NOMO-1 treated with DMSO at 0.1 percent for 48 hours (cell line): ENCODE measurements around the gene KIFBP.
"Not testable (repeated sequence)": the region's sequence is repeated elsewhere in the genome, so short reads cannot be mapped to it uniquely, and the experiment has no call there.

ENCODE experiments used
- DNase-seq: peaks from one replicate; lab custom pipeline; 2025; ENCODE audit not compliant: unreplicated experiment; lab: John Stamatoyannopoulos, UW

Gene KIFBP, protein sequence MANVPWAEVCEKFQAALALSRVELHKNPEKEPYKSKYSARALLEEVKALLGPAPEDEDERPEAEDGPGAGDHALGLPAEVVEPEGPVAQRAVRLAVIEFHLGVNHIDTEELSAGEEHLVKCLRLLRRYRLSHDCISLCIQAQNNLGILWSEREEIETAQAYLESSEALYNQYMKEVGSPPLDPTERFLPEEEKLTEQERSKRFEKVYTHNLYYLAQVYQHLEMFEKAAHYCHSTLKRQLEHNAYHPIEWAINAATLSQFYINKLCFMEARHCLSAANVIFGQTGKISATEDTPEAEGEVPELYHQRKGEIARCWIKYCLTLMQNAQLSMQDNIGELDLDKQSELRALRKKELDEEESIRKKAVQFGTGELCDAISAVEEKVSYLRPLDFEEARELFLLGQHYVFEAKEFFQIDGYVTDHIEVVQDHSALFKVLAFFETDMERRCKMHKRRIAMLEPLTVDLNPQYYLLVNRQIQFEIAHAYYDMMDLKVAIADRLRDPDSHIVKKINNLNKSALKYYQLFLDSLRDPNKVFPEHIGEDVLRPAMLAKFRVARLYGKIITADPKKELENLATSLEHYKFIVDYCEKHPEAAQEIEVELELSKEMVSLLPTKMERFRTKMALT

DNA sequence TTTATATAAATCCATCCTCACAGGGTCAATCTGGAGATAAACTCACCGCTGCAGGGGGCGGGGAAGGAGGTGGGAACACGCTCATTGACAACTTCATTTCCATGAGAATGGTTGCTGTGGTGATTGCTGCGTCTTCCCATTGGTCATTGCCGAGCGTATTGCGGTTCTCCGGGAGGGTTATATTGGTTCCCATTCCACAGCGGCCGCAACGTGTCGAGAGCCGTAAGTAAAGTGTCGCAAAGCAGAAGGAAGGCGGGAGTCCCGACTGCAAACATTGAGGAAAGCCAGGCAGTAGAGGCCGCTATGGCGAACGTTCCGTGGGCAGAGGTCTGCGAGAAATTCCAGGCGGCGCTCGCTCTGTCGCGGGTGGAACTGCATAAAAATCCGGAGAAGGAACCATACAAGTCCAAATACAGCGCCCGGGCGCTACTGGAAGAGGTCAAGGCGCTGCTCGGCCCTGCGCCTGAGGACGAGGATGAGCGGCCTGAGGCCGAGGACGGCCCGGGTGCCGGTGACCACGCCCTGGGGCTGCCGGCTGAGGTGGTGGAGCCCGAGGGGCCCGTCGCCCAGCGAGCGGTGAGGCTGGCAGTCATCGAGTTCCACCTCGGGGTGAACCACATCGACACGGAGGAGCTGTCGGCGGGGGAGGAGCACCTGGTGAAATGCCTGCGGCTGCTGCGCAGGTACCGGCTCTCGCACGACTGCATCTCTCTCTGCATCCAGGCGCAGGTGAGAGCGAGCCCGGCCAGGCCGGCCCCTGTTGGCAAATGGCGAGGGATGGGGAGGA, at the start of gene KIFBP:
TSS of gene KIFBP (plus strand) at position 274 of the 787 bp plus-strand sequence. CDS start at position 304, 30 bp downstream.
- peak; percentile 96 for DNase-seq

DNA sequence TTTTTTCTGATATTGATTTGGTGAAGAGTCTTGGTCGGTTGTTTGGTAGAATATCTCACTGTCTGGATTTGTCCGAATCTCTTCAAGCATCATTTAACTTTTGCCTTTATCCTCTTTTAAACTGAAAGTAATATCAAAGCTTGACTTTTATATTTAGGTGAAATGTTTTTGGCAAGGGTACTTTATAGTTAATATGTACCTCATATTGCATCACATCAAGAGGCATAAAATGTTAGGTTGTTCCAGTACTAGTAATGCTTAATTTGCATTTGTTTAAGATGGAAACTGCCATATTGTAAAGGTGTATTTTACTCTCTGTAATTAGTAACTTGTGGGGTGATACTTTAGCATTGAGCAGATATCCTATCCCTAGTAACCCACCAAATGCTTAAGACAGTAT, 49.7 kb upstream of the KIFBP start:
- no peak for DNase-seq

DNA sequence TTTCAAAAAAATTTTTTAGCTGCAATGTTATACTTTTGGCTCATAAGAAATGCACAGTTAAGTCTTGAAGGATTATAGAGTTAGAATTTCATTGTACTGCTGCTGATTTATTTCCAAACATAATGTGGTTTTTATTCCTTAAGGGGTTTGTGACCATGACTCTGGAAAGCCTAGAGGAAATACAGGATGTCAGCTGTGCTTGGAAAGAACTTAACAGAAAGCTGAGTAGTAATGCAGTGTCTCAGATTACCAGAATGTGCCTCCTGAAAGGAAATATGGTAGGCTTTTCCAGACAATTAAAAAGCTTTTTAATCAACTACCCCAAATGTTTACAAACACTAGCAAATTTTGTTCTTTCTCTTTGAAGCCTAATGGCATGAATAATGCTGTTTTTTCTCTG, 47.7 kb upstream of the KIFBP start:
- DNase-seq, result not testable (repeated sequence)

DNA sequence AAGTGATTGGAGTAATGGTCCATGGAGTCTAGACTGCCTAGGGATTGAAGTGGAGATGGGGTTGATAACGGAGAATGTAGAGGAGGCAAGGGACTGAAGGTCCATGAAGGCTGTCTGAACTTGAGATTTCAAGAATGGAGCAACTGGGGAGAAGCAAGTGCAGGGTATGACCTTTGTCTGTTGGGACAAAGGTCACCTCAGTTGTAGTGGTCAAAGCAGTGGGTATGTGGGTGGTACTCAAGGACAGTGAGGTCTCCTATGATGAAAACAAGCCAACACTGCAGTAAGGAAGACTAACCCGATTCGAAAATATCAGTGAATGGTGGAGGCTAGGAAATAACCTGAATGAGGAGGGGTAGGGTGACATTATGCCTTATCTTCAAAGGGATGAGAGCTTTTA, 38.0 kb upstream of the KIFBP start:
- DNase-seq, result no peak

DNA sequence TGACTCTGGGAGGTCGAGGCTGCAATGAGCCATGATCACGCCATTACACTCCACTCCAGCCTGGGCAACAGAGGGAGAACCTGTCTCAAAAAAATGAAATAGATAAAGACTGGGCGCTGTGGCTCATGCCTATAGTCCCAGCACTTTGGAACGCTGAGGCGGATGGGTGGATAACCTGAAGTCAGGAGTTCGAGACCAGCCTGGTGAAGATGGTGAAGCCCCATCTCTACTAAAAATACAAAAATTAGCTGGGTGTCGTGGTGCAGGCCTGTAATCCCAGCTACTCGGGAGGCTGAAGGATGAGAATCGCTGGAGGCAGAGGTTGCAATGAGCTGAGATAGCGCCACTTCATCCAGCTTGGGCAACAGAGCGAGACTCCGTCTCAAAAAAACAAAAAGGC, 33.7 kb upstream of the KIFBP start:
- DNase-seq, result no peak

DNA sequence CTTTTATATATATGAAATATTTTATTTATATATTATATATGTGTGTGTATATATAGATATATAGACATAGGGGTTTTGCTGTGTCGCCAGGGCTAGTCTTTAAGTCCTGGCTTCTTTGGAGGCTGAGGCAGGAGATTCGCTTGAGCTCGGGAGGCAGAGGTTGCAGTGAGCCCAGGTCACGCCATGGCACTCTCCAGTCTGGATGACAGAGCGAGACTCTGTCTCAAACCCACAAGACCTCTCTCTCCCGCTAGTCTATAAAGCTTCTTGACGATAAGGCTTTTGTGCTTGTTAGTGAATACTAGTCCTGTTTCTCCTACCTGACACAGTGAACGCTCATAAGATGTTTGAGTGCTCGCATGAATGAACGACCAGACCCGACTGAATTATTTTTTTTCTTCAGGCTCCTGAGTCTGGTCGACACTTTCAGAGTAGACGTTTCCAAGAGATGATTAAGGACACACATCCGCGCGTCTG, 33.2 kb upstream of the KIFBP start:
- DNase-seq, result peak; percentile 49

DNA sequence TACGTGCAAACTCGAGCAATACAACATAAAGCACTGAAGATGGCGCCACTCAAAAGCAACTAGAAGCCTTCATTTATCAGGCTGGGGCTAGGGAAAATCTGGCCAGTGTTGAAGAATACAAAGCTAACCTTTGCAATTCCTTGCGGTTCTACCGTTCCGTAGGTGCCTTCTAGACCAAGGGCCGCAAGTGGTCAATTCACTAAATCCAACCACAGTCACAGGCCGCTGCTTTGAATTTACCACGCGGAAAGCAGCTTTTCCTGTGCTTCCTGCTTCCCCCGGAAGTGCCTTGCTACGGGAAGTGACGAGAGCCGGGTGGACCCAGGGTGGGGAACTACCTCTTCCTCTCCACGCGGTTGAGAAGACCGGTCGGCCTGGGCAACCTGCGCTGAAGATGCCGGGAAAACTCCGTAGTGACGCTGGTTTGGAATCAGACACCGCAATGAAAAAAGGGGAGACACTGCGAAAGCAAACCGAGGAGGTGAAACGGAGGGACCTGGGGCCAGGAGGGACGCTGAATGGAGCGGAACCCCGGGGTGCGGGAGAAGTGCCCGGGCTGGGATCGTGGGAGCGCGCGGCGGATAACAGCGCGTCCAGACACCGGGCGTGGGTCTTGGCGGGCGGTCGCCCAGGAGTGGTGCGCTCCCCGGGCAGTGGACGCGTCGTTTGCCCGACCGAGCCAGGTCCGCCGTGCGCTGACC, 32.6 kb upstream of the KIFBP start, which contains the start of gene DDX21:
TSS of gene DDX21 (plus strand) at position 339 of the 701 bp plus-strand sequence. CDS start at position 395, 56 bp downstream.
- DNase-seq, result peak; percentile 94

DNA sequence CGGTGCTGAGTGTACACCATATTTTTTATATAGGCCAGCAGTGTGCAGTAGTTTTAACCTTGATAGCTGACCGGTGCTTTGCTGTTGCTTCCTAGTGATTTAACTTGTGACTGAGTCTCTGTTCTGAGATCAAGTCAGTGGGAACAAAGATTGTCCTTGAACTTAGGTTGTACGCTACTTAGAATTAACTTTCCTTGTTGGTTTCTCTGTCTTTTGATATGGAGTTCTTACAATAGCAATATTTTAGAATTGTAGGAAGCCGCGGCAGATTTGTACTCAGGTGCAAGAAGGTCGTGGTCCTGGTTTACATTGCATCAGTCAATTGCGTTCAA, 31.4 kb upstream of the KIFBP start:
- DNase-seq, result no peak

DNA sequence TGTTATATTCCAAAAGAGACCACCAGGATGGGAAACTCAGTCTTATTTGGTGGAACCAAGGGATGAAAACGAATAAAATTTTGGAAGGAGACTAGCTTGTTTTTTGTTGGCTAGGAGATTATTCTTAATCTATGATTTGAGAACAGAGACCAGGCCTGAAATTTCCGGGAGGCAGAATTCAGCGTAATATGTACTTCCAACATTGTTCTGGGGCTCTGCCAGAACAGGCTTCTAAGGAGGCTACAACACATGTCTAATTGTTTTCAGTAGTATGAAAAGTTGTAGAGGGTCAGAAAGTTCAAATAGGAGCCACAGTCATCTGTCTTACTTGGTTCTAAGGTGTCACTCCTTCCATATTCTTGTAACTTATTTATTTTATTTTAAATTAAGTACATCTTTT, 30.9 kb upstream of the KIFBP start:
- no peak for DNase-seq

DNA sequence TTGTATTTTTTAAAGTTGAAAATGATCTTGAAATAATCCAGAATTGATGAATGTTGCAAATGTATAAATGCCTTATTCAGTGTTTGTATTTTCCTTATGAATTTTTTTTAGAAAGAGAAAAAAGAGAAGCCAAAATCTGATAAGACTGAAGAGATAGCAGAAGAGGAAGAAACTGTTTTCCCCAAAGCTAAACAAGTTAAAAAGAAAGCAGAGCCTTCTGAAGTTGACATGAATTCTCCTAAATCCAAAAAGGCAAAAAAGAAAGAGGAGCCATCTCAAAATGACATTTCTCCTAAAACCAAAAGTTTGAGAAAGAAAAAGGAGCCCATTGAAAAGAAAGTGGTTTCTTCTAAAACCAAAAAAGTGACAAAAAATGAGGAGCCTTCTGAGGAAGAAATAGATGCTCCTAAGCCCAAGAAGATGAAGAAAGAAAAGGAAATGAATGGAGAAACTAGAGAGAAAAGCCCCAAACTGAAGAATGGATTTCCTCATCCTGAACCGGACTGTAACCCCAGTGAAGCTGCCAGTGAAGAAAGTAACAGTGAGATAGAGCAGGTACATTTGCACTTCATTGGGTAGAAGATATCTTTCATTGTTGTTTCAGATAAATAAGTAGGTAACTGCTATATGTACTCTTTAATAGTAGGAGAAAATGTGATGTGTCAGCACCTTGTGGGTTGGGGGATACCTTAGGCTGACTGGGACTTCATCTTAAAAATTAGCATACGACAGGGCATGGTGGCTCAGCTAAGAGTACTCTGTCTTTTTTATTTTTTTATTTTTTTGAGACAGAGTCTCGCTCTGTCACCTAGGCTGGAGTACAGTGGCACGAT, 28.7 kb upstream of the KIFBP start:
- DNase-seq, result no peak

DNA sequence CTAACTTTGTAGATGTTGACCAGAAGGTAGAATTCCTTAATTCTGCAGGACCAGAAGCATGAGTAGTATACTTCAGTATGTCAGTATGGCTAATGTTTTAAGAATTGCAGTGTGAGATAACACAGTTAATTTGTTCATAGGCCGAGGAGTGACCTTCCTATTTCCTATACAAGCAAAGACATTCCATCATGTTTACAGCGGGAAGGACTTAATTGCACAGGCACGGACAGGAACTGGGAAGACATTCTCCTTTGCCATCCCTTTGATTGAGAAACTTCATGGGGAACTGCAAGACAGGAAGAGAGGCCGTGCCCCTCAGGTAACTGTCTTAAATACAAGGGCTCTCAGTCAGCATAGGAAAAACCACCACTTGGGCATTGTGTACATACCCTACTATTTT, 25.5 kb upstream of the KIFBP start:
- no peak for DNase-seq

DNA sequence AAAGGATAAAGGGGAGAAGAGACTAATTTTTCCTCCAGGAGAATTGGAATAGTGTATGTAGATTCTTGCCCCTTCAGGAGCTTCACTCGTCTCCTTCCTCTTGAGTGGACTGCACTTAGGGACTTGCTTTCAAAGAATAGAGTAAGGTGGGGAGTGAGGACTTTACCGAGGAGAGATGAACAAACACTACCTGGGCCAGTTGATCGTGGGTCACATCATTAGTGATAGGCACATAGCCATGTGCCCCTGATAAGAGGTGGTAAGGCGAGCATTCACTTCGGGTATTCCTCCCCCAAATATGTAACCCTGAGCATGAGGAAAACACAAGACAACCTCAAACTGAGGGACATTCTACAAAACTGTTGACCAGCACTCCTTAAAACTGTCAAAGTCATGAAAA, 14.6 kb upstream of the KIFBP start:
- no peak for DNase-seq

DNA sequence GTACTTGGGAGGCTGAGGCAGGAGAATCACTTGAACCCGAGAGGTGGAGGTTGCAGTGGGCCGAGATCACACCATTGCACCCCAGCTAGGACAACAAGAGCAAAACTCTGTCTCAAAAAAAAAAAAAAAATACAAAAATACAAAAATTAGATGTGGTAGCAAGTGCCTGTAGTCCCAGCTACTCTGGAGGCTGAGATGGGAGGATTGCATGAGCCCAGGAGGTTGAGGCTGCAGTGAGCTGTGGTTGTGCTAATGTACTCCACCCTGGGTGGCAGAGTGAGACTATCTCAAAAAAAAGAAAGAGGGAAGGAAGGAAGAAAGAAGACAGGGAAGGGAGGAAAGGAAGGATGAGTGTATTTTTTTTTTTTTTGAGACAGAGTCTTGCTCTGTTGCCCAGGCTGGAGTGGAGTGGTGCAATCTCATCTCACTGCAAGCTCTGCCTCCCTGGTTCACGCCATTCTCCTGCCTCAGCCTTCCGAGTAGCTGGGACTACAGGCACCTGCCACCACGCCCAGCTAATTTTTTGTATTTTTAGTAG, 12.6 kb upstream of the KIFBP start:
- not testable (repeated sequence) for DNase-seq

DNA sequence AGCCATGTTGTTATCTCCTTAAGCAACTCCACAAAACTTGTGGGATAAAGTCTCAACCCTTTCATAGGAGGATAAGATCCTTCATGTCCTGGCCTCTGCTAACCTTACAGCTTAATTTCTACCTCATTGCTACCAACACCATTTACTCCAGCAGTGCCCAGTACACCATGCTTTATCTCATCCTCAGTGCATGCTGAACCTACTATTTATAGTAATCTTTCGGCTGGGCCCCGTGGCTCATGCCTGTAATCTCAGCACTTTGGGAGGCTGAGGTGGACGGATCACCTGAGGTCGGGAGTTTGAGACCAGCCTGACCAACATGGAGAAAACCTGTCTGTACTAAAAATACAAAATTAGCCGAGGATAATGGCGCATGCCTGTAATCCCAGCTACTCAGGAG, 8.9 kb upstream of the KIFBP start:
- DNase-seq, result not testable (repeated sequence)

DNA sequence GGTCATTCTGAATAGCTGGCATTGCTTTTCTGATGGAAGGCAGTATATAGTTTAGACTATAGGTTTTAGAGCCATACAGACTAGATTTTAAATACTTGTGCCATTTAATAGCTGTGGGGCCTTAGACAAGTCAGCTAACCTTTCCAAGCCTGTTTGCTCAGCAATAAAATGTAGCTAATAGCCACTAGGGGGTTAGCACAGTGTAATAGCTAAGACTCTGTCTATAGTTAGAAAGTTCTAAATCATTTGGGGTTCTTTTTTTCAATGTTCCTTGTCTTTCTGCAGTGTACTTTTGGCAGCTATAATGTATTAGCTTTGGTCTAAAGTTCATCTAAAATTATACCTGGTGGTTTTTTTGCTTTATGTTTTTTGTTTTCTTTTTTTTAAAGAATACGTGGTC, 7.5 kb upstream of the KIFBP start:
- DNase-seq, result no peak

DNA sequence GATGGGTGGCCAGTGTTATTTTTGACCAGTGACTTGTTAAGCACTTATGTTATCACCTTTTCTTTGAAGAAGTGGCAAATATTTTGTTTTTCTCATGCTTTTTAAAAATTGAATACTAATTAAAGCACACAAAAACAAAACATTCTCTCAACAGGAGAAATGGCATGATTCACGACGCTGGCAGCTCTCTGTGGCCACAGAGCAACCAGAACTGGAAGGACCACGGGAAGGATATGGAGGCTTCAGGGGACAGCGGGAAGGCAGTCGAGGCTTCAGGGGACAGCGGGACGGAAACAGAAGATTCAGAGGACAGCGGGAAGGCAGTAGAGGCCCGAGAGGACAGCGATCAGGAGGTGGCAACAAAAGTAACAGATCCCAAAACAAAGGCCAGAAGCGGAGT, 6.2 kb upstream of the KIFBP start:
- no peak for DNase-seq

DNA sequence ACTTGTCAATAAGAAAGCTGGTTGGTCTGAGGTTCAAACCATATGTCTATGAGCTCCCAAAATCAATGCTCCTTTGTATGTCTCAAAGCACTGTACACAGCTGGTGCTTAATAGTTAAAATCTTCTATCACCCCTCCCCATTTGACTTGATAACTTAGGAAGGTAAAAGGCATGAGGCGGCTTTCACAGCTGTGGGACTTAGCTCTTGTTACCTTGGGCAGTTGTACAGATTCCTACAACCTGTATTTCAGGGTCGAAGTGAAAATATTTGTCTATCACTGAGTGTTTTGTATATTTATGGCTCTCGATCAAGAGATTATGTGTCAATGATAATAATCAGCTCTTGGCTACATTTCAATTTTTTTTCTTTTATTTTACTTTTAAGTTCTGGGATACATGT, 992 bp upstream of the KIFBP start:
- DNase-seq, result no peak

DNA sequence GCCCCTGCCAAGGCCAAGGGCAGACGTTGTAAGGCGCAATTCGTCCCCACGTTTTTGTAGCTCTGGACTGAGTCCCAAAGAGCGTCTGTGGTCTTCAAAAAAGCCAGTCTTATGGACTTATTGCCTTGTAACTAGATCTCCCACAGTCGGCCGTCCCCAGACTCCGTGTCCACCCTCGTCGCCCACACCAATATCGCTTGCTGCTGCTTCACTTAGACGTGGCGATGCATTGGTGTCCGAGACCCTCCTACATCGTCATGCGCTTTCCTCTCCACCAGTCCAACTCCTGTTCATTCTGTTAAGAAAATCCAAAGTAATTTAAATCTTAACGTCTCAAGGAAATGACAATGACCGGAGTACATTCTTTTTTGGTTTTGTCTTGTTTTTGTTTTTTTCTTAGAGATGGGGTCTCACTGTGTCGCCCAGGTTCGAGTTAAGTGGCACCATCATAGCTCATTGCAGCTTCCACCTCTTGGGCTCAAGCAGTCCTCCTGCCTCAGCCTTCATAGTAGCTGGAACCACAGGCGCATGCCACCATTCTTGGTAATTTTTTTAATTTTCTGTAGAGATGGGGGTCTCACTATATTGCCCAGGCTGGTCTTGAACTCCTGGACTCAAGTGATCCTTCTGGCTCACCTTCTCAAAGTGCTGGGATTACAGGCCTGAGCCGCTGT, 851 bp downstream of the KIFBP start:
- no peak for DNase-seq

DNA sequence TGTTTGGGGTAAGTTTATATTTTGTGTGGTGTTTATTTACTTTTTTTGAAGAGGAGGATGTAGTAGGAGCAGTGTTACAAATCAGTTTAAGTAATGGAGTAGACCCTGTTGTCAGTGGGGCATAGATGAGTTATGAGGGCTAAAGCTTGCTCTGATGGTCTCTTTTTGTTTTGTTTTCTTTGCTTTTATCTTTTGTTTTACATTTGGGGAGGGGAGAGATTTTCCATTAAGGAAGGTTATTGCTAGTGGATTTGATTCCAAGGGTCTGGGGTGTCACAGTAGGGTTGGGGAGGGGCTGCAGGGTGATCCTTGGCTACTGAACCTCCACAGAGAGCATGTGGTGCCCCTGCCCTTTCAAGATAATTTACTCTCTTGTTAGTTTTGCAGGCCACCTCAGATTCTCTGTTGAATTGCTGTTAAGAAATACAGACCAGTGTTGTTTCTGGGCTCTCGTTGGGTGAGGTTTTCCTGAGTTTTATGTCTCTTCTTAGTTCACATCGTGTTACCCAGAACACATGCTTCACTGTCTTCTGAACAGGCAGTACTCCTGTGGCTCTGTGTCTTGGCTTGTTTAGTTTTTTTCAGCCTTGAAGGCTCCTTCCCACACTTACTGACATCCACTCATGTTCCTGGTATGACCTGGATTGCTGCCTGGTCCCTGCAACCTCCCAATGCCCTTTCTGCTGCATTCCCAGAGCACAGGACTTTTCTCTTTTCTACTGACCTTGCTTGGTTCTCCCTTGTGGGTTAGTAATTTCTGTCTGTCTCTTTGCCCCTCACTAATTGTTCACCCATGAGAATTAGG, 4.2 kb downstream of the KIFBP start:
- no peak for DNase-seq
